ENCODE measurements around the gene METTL17.
"Not testable (repeated sequence)": the region's sequence is repeated elsewhere in the genome, so short reads cannot be mapped to it uniquely, and the experiment has no call there.

DNA sequence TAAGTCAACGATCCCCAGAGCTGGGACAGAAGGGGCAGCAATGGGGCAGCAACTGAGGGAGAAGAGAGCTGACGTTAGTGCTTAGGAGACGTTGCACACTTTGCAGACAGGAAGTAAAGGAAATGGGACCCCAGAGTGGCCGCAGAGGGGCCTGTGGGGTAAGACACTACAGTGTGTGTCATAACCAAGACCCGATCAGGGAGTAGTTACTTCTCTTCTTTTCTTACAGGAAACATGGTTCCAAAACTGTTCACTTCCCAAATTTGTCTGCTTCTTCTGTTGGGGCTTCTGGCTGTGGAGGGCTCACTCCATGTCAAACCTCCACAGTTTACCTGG lies 34.3 kb upstream of the METTL17 start:
- not testable (repeated sequence) for TF ChIP-seq TEAD4 (CRISPR knock-in tag; IDR thresholded peaks at IDR 0.05); SP1 (CRISPR knock-in tag; conservative IDR thresholded peaks at IDR 0.05); ZNF138 (CRISPR knock-in tag; conservative IDR thresholded peaks at IDR 0.05); ZBTB21 (CRISPR knock-in tag; IDR thresholded peaks at IDR 0.05; ENCODE audit: borderline replicate concordance); TP53 (CRISPR knock-in tag; IDR thresholded peaks at IDR 0.05); ESRRA (CRISPR knock-in tag; IDR thresholded peaks at IDR 0.05; ENCODE audit: borderline replicate concordance); FOXJ3 (CRISPR knock-in tag; IDR thresholded peaks at IDR 0.05; ENCODE audit: borderline replicate concordance); ATF1 (CRISPR knock-in tag; IDR thresholded peaks at IDR 0.05); ZNF121 (CRISPR knock-in tag; IDR thresholded peaks at IDR 0.05)
- TF ChIP-seq, protein P1, sequence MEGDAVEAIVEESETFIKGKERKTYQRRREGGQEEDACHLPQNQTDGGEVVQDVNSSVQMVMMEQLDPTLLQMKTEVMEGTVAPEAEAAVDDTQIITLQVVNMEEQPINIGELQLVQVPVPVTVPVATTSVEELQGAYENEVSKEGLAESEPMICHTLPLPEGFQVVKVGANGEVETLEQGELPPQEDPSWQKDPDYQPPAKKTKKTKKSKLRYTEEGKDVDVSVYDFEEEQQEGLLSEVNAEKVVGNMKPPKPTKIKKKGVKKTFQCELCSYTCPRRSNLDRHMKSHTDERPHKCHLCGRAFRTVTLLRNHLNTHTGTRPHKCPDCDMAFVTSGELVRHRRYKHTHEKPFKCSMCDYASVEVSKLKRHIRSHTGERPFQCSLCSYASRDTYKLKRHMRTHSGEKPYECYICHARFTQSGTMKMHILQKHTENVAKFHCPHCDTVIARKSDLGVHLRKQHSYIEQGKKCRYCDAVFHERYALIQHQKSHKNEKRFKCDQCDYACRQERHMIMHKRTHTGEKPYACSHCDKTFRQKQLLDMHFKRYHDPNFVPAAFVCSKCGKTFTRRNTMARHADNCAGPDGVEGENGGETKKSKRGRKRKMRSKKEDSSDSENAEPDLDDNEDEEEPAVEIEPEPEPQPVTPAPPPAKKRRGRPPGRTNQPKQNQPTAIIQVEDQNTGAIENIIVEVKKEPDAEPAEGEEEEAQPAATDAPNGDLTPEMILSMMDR (IDR thresholded peaks at IDR 0.05): not testable (repeated sequence)
- TF ChIP-seq, protein P2, sequence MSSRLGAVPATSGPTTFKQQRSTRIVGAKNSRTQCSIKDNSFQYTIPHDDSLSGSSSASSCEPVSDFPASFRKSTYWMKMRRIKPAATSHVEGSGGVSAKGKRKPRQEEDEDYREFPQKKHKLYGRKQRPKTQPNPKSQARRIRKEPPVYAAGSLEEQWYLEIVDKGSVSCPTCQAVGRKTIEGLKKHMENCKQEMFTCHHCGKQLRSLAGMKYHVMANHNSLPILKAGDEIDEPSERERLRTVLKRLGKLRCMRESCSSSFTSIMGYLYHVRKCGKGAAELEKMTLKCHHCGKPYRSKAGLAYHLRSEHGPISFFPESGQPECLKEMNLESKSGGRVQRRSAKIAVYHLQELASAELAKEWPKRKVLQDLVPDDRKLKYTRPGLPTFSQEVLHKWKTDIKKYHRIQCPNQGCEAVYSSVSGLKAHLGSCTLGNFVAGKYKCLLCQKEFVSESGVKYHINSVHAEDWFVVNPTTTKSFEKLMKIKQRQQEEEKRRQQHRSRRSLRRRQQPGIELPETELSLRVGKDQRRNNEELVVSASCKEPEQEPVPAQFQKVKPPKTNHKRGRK (CRISPR knock-in tag; IDR thresholded peaks at IDR 0.05; ENCODE audit: borderline replicate concordance): not testable (repeated sequence)
- TF ChIP-seq, protein P3, sequence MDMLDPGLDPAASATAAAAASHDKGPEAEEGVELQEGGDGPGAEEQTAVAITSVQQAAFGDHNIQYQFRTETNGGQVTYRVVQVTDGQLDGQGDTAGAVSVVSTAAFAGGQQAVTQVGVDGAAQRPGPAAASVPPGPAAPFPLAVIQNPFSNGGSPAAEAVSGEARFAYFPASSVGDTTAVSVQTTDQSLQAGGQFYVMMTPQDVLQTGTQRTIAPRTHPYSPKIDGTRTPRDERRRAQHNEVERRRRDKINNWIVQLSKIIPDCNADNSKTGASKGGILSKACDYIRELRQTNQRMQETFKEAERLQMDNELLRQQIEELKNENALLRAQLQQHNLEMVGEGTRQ (CRISPR knock-in tag; IDR thresholded peaks at IDR 0.05): not testable (repeated sequence)
- TF ChIP-seq, protein P4, sequence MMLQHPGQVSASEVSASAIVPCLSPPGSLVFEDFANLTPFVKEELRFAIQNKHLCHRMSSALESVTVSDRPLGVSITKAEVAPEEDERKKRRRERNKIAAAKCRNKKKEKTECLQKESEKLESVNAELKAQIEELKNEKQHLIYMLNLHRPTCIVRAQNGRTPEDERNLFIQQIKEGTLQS (CRISPR knock-in tag; conservative IDR thresholded peaks at IDR 0.05): not testable (repeated sequence)

All from WTC11 (cell line).